ENCODE results near the gene MARCHF6.
"Not testable (repeated sequence)": the region's sequence is repeated elsewhere in the genome, so short reads cannot be mapped to it uniquely, and the experiment has no call there.

MARCHF6 gene

DNA sequence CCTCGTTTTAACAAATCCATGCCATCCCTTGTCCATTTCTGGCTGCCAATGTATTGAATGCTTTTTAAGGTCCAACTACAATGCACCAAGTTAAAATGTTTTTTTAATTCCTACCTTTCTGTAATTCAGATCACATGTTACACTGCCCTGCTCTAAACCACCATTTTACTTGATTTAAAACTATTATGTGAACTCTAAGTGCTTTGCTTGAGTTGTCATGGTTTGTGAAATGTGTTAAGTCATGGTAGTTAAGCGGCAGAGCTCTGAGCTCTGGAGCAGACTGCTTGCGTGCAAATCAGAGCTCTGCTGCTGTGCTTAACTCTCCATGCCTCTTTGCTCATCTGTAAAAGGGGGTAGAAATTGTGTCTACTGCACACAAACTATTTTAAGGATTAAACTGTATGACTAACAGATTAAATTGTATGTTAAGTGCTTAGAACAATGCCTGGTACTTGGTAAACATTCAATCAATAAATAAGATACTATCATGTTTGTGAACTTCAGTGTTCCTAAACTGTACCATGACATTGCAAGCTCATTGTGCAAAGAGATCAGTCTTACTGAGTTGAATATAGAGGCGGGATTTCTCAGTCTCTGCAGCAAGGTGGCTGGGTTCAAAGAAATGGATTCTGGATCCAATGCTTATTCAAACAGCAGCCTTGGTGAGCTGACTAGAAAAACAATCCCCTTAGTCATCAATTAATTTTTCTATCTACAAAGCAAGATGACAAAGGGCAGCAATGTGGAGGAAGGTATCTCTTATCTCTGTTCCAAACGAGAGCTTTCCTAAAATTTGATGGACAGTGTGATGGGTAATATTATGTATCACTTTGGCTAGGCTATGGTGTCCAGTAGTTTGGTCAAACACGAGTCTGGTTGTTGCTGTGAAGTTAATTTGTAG, 29.7 kb upstream of the MARCHF6 start:
- DNase-seq = no peak

DNA sequence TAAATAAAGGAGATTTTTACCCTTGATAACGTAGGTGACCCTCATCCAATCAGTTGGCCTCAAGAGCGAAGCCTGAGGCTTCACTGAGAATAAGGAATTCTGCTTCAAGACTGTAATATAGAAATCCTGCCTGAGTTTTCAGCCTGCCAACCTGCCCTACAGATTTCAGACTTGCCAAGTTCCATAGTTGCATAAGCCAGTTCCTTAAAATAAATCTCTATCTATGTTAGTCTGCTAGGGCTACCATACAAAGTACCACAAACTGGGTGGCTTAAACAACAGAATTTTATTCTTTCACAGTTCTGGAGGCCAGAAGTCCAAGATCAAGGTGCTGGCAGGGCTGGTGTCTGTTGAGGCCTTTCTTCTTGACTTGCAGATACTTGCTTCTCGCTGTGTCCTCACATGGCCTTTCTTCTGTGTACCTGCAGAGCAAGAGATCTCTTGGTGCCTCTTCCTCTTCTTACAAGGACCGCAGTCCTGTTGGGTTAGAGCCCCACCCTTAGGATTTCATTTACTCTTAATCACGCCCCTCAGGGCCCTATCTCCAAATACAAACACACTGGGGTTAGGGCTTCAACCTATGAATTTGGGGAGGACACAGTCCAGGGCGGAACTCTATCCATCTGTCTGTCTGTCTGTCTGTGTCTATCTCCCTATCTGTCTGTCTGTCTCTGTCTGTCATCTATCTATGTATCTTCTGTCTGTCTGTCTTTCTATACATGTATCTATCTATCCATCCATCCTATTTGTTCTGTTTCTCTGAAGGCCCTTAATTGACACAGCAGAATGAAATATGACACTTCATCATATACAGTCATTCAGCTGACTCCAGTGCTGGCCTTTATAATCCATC, 28.8 kb upstream of the MARCHF6 start:
- no peak for DNase-seq

DNA sequence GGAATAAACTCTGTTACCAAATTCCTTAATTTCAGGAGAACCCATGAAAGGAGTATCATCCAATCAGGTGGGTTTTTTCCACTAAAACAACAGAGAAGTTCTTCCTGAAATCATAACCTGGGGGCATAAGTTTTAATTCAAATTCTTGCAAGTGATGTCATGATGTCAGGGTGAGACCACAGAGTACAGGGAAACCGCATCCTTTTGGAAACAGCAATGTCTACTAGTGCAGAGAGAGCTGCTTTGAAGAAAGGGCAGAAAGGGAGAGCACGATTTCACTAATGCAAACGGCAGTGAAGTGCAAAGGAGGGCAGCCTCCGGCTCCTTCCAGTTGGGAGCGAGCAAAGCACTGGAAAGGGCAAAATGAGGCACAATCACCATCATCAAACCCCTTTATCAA, 25.2 kb upstream of the MARCHF6 start:
- no peak for DNase-seq

DNA sequence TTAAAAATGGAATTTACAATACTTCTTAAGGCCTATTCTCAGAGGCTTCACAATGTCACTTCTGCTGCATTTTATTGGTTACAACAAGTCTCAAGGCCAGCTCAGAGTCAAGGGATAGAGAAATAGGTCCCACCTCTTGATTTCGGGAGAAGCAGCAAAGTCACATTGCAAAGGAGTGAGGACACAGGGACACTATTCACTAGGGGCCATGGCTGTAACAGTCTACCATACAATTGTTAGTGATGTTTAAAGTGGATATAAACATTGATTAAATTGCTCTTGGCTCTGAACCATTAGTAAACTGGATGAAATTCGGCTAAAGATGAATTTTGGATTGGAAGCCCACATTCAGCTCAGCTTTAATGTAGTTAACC, 24.1 kb upstream of the MARCHF6 start:
- DNase-seq = no peak

GRCh38 chr5:10329820-10330481, 23.5 kb upstream of the MARCHF6 start:
- no peak for DNase-seq

DNA sequence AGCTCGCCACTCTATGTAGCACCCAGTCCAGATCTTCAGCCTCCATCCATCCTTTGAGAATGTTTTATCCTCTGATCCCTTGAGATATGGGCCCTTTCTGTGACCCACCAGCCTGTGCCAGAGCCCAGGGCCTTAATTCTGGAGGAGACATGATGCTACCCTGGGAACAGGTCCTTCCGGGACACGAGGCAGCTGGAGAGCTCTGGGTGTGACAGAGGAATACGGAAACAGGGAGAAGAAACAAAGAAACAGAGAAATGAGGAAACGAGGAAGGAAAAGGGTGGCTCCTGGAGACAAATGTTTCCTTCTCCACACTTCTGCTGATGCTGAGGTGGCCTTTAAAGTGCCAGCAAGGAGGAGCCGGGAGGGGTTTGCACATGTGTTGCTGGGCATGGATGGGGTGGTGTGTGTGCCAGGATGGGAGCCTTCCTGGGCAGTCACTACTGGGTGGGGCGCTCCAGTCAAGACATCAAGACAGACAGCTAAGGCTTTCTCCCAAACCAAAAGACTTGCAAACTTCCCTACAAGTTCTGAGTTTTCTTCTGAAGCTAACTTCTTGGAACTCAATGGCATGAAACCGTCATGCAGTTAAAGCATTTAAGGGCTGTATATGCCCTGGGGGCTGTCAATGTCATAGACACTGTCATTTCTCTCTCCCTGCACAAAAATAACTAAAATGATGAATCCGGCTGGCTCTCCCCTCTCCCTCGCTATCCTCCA, 22.8 kb upstream of the MARCHF6 start:
- no peak for DNase-seq

DNA sequence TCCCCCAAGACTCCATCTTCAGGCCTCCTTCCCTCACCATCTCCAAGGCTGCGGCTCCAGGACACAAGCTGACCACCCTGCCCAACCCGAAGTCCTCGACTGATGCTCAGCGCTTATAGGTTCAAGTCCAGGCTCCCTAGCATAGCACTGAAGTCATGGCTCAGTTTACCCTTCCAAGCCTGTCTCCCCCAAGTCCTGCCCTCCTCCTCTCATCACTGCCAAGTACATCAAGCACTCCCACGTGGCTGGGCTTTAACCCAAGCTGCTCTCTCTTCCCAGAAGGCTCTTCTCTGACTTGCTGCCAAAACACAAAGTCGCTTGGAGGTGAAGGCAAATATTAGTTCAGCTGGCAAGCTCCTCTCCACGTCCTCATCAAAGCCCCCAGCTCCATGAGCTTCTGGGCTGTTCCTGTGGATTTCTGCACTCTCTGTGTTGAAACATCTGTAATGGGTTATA, 22.1 kb upstream of the MARCHF6 start:
- DNase-seq = no peak

DNA sequence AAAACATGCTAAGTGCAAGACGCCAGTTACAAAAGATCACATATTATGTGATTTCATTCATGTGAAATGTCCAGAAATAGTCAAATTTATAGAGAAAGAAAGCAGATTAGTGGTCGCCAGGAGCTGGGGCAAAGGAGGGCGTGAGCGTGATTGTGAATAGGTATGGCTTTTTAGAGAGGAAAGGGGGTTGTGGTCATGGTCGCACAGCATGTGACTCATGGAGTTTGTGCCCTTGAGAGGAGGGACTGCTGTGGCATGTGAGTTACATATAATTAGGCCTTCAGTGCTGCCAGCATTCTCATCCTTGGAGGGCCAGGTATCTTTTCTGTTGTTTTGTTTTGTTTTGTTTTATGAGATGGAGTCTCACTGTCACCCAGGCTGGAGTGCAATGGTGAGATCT, 21.2 kb upstream of the MARCHF6 start:
- DNase-seq = no peak

GRCh38 chr5:10333154-10334006, 20.1 kb upstream of the MARCHF6 start:
- DNase-seq = no peak

DNA sequence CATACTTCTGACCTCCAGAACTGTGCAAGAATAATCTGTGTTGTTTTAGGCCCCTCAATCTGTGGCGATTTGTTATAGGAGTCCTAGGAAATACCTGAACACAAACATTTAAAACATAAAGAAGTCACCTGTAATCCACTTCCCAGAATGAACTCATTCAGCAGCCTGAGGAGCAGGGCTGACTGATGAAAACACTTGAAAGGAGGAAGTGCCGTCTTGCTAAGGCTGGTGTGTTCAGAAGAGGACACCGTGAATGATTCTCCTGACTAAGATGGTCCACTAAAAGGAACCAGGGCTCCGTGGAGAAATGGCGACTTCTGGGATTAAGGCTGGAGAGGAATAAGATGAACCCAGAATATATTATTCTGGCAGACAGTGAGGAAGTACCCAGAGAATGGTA, 18.7 kb upstream of the MARCHF6 start:
- DNase-seq = no peak

DNA sequence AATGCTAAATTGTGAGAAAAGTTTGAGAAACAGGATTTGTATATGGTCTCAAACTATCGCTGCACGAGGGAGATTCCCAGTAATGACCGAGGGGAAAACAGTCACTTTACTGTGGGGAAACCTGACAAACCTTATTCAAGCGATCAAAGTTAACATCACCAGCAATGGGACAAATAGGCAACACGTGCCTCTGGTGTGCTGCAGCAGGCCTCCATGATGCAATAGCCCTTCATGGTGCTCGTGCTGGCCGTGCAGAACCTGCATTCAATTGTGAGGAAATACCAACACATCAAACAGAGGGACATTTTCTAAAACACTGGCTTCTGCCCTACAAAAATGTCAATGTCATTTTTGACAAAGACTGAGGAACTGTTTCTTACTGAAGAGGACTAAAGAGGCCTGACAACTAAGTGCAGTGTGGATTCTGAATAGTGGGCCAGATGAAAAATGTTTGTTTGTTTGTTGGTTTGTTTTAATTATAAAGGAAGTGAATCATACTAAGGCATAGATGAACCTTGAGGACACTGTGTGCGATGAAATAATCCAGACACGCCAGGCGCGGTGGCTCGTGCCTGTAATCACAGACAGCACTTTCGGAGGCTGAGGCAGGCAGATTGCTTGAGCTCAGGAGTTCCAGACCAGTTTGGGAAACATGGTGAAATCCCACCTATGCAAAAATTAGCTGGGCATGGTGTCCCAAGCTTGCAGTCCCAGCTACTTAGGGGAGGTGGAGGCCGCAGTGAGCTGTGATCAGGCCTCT, 17.6 kb upstream of the MARCHF6 start:
- no peak for DNase-seq

- no peak for DNase-seq
Observed at GRCh38 chr5:10337107-10337506, 16.4 kb upstream of the MARCHF6 start.

DNA sequence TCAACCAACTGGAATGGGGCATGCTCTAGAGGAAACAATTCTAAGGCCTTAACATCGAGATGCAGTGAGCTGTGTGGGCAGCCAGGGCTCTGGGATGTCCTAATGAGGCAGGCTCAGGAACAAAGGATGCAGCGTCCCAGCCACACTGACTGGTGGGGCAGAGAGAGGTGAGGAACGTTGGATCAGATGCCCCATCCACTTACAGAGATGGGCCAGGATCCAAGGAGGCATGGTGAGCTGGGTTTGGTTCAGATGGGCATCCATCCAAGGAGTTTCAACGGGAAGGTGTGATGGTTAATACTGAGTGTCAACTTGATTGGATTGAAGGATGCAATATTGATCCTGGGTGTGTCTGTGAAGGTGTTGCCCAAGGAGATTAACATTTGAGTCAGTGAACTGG, 15.5 kb upstream of the MARCHF6 start:
- no peak for DNase-seq

GRCh38 chr5:10338686-10339057, 14.8 kb upstream of the MARCHF6 start:
- no peak for DNase-seq

DNA sequence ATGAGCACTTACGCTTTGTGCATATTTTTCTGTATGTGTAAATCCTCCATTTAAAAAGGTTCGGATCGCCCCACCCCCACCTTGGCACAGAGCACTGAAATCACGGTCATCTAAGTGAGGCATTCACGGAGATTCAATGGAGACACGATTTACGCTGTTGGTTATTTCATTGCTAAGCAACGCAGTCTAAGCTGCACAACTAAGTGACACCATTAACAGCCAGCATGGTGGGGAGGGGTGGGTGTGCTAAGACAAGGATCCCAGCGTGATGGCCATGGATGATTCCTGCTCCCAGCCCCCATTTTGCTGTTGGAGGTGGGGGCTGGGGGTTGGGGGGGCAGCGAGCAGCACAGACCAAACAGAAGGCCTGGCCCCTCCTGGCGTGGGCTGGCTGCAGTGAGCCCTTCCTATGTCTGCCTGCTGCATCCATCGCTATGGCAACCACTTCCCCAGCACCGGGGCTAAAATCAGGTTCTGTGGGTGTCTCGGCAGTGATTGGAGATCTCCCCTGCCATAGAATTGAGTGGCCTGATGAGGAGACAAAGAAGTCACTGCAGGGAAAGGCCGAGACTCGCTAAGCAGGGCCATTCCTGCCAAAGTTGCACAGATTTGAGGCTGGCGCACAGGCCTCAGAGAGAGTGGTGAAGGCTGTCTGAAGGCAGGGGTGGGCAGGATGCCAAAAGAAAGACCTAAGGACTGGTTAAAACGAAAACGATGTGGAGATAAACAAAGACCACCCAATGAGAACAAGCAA, 14.3 kb upstream of the MARCHF6 start:
- no peak for DNase-seq

- no peak for DNase-seq
Observed at GRCh38 chr5:10339958-10340357, 13.5 kb upstream of the MARCHF6 start.

DNA sequence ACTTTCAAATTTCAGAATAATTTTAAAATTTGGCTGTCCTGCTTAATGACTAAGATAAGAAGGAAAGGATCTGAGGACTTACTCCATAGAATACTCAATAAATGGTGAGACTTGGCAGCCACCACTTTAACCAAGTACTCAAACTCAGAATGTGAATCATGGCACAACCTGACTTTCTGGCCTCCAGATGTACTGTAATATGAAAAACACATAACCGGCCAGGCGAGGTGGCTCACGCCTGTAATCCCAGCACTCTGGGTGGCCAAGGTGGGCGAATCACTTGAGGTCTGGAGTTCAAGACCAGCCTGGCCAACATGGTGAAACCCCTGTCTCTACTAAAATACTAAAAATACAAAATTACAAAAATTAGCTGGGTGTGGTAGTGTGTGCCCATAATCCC, 10.0 kb upstream of the MARCHF6 start:
- no peak for DNase-seq

DNA sequence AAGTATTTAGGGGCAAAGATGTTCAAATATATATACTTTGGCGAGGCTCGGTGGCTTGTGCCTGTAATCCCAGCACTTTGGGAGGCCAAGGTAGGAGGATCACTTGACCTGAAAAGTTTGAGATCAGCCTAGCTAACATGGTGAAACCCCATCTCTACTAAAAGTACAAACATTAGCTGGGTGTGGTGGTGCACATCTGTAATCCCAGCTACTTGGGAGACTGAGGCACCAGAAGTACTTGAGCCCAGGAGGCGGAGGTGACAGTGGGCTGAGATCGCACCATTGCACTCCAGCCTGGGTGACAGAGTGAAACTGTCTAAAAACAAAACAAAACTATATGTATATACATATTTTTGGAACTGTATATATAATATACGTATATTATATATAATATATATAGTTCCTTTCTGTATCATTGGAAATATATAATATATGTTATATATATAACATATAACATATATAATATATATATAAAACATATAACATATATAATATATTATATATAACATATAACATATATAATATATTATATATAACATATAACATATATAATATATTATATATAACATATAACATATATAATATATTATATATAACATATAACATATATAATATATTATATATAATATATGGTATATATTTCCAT, 8.9 kb upstream of the MARCHF6 start:
- DNase-seq = not testable (repeated sequence)

GRCh38 chr5:10348258-10348657, 5.2 kb upstream of the MARCHF6 start:
- no peak for DNase-seq

Measured in stimulated activated CD4-positive, alpha-beta T cell treated with anti-CD3 and anti-CD28 coated beads, Interleukin-1b, Interleukin-23, amount 100 ng/mL, for 48 hours (primary cell).